ENCODE measurements around the gene LBR.
"Not testable (repeated sequence)": the region's sequence is repeated elsewhere in the genome, so short reads cannot be mapped to it uniquely, and the experiment has no call there.

The LBR gene

GRCh38 chr1:225418059-225418458, 9.8 kb downstream of the LBR start:
- no peak for DNase-seq

DNA sequence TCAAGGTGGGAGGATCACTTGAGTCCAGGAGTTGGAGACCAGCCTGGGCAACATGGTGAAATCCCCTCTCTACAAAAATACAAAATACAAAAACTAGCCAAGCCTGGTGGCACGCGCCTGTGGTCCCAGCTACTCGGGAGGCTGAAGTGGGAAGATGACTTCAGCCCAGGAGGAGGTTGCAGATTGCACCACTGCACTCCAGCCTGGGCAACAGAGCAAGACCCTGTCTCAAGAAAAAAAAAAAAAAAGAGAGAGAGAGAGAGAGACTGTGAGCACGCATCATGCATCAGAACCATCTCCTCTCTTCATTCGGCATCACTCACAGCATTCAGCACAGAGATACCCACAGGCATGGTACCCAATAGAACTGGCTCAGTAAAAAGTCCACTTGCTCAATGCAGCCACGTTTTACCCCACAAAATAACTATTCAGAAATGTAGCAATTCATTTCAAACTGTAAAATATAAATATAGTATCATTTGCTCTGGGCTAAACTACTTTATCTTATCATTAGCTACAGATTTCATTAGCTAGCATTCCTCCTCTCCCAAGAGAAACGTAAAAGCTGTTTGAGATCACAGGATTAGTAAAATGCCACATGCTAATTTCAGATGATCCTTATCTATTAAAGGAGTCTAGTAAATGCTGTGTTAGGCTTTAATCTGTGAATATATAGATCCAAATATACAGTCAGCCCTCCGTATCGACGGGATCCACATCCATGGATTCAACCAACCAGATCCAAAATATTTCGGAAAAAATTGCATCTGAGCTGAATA, 11.7 kb downstream of the LBR start:
- no peak for DNase-seq

DNA sequence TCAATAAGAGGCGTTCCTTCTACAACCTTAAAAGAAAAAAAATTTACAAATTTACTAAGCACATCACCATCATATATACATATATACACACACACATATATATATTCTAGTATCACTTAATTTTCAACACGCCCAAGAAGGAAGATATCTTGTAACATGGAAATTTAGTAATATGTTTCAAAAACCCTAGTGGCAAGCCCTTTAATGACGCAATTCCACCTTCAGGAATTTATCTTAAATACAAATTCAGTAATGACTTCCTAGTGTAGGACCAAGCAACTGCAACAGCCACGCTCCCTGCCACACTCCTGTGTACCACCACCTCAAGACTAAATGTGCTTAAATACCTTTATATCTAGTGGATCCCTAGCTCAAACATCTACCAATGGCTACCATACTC, 12.5 kb downstream of the LBR start:
- no peak for DNase-seq

DNA sequence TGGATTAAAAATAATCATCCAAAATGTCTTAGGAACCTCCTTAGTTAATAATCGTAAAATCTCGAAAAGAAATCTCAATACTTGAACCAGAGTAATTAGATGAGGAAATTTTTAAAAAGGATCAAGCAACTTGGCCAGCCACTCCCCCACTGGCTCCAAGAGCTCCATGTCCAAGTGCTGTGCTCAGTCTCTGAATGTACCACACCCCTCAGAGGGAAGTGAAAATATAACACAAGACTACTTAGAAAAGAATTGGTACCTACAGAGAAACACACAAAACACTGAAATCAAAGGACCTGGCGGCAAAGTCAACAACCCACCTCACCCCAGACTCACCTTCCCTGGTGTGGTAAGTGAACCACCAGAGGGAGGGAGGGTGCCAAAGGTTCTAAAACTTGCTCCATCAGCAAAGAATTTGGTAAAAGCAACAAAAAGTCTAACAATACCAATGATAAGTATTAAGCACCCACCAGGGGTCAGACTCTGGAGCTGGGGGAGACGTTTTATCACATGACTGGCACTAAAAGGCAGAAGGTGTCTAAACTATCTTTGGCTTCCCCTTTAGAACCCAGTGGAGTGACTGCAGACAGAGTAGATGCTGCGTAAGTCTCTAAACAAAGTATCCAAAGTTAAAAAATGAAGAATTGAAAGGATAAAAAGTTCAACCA, 14.0 kb downstream of the LBR start:
- no peak for DNase-seq

DNA sequence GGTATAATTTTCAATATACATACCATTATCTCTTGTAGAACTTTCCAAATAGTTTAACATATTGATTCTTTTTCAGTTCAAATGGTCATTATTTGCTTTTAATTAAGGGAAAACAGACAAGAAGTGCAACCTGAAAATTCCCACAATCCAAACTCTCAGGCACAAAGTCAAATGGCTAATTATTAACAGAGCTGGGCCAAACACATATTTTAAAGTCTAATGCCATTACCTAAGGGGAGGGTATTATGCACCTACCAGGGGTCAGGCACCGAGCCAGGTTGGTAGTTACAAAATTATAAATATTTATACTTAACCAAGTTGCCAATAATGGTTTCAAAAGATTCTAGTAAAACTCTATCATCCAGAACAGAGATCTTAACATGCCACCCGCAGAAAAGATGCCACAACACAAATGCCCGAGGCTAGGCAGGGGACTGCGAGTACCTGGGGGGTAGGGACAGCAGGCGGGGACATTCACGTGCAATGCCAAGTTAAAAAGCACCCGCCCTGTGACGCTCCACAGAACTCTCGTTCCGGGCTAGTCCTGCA, 15.0 kb downstream of the LBR start:
- no peak for DNase-seq

DNA sequence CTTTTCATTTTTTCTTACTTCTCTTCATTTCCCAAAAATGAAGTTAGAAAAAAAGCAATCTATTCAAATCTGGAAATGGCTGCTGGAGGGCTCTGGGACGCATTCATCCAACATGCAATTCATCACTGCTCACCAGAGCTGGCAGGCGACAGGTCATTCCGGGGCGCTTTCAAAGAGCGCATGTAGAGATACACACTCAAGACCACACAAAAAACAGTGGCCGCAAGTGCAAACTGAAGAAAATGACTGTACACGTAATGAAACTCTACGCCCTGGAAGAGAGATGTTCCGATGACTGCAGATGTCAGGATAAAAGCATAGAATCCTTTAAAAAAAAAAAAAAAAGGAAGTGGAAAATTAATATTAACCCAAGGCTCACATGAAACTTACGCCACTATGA, 15.5 kb downstream of the LBR start:
- DNase-seq = no peak

- no peak for DNase-seq
Observed at GRCh38 chr1:225410036-225410435, 17.8 kb downstream of the LBR start.

- no peak for DNase-seq
Observed at GRCh38 chr1:225409051-225409450, 18.8 kb downstream of the LBR start.

DNA sequence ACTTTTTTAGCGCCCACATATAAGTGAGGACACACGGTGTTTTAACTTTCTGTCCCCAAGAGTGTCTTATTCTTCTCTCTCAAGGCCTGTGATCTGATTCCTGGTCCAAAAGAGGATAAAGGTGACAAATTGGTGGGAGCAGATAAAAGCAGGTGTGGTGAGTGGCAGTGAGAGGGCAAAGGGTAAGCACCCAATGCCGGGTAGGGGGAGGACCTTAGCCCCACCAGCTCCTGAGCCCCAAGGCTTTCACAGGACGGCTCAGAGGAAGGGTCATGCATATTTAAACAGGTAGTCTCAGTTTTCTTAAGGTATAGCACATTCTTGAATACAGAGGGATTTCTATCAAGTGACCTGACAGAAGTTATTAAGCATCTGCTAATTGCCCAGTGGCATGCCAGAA, 19.6 kb downstream of the LBR start:
- no peak for DNase-seq

GRCh38 chr1:225407755-225408154, 20.1 kb downstream of the LBR start:
- DNase-seq = no peak

- DNase-seq = no peak
Observed at GRCh38 chr1:225406976-225407725, 20.7 kb downstream of the LBR start.

GRCh38 chr1:225400968-225401367, 26.9 kb downstream of the LBR start:
- DNase-seq = no peak

DNA sequence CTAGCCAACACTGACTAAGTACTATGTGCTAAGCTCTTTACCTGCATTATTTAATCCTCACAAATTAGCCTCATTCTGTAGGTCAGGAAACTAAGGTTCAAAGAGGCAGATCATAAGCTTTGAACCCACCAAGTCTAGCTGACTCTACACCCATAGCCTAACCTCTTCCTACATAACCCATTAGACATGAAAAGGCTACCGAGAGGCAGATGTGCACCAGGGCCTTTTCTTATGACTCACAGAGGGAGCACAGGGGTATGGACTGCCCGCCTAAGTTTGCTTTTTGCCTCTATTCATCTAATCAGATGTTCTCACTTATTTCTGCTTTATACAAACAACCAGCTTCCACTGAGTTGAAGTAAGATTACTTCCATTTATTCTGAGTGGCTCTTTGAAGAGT, 31.5 kb downstream of the LBR start:
- no peak for DNase-seq

DNA sequence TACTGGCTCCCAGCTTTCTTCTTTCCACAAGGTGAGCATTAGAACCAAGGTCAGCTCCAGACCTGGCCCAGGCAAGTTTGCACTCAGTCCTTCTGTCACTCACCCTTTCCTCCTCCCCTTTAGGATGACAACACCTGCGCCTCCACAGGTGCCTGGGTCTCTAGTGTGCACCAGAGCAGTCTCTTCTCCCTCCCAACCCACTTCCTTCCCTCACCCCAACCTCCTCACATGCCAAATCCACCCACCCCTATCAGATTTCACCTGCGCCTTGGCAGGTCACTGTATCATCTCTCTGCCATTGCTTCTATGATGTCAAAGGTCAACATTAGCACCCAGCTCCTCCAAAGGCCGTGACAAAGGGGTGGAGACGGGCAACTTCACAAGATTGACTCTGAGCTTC, 38.0 kb downstream of the LBR start:
- no peak for DNase-seq

DNA sequence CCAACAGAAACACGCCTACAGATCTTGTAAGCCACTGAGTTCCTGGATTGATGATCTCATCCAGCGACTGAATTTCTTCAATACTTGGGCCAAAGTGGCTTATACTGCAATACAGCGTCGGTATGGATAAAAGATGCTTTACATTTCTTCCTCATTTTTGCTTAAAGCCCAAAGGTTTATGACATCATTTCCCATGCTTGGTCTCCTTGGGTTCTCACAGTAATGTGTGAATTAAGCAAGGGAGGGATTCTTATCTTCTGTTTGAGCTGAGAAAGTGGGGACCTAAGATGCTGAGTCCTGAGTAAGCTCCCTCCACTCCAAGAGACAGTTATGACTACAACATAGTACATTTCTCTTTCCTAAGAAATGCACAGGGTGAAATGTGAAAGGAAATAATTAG, 39.5 kb downstream of the LBR start:
- DNase-seq = no peak

DNA sequence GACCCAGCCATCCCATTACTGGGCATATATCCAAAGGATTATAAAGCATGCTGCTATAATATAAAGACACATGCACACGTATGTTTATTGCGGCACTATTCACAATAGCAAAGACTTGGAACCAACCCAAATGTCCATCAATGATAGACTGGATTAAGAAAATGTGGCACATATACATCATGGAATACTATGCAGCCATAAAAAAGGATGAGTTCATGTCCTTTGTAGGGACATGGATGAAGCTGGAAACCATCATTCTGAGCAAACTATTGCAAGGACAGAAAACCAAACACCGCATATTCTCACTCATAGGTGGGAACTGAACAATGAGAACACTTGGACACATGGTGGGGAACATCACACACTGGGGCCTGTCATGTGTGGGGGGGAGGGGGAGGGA, 41.0 kb downstream of the LBR start:
- not testable (repeated sequence) for DNase-seq

DNA sequence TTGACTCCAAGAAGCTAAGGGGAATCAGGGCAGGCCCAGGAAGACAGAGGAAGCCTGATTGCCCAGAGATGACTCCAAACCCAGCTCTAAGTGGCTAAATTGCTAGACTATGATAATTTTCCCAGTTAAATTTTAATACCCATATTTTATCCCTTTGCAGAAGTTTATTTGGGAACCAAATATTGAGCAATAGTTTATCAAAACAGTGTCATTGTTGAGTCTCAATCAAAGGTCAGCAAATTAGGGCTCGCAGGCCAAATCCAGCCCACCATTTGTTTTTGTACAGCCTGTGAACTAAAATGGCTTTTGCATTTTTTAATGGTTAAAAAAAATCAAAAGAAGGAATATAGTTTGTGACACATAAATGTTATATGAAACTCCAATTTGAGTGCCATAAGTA, 47.1 kb downstream of the LBR start:
- no peak for DNase-seq

DNA sequence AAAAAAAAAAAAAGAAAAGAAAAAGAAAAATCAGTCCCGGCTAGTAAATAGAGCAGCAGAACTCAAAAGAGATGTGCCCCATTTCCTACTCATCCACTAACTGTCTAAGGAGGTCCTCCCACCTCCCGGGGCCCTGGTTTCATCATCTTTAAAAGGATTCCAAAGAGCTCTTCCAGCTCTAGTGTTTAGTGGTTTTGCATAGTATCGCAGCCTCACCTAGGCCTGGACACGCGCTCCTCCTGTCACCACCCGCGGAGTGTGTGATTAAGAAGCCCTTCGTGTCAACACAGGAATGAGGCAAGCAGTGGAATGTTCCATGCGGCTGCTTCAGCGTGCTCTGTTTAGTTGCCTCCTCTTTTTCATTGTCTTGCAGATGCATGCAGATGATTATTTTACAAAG, 49.0 kb downstream of the LBR start:
- no peak for DNase-seq

- DNase-seq = no peak
Observed at GRCh38 chr1:225374996-225375395, 52.8 kb downstream of the LBR start.

GRCh38 chr1:225373155-225373554, 54.7 kb downstream of the LBR start:
- no peak for DNase-seq

DNA sequence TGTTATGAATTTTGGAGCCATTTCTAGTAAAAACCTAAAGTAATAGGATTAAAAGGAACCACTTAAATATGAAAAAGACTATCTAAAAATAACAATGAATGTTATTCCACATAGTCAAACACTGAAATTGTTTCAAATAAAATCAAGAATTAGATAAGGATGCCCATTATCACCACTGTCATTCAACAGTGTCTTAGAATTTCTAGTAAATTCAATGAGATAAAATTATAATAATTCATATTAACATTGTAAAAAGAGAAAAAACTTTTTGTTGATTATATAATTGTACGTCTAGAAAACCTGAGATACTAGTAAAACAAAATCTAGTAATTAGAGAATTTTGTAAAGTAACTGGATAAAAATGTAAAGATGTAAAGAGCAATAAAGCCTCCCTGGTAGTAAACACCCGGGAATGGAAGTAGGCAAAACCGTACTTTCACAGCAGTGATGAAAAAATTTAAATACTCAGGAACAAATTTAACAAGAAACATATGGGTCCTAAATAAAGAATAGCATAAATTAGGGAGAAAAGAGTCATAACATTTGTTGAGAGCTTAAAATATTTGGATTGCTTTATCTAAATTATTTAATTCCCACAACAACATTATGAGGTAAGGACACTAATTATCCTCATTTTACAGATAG, 56.4 kb downstream of the LBR start:
- DNase-seq = no peak

DNA sequence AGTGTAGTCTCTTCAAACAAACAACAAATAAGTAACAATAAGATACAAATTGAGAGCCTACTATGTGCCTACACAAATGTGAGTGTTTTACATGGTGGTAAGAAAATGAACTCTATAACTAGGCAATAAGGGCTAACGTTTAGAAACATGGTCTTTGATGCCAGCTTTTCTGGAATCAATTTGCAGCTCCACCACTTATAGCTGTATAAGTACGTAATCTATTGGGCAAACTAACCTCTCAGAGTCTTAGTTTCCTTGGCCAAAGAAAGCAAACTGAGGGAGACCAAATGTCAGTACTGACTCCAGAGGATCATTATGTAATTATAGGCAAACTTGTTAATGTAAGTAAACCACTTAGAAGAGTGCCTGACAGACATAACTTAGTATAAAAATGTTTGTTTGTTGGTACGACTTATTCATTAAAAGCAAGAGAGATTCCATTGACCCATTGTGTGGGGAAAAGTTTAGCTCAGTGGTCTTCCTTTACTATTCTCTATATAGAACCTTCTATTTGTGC, 59.7 kb downstream of the LBR start:
- no peak for DNase-seq

- DNase-seq = no peak
Observed at GRCh38 chr1:225366552-225366951, 61.3 kb downstream of the LBR start.
